Aorta (tissue), 5 donors: Measurements from ENCODE around the gene MARCOL. TPM values are rescaled to one million over a fixed set of nuclear protein-coding genes. Genes with fewer than 3 reads are reported as not detected.

ENCODE experiments used
- ATAC-seq: fragments of 200-7000 bp; cut with Tn5 transposase; one replicate; pipeline ENCODE4 v1.9.1; 2022; ENCODE audit warnings: moderate library complexity; ENCODE audit not compliant: low FRiP score
- DNase-seq, 2 donors: peaks; one replicate each; pipeline ENCODE4 v3.0.0-alpha.2; 2020
- H3K27ac ChIP-seq, 2 donors: one replicate each; pipeline ENCODE4 v1.5.1; 2013; ENCODE audit warnings: low read length in 2 of 2, mild to moderate bottlenecking in 2 of 2, moderate library complexity in 2 of 2, control low read depth in 1 of 2, inconsistent platforms in 1 of 2, low read depth in 1 of 2
- H3K27me3 ChIP-seq, 2 donors: one replicate each; pipeline ENCODE4 v1.6.1; 2013; ENCODE audit warnings: control low read depth in 1 of 2, low read length in 1 of 2, mild to moderate bottlenecking in 1 of 2, moderate library complexity in 1 of 2; ENCODE audit not compliant: insufficient read depth in 2 of 2, control insufficient read depth in 1 of 2
- H3K36me3 ChIP-seq, 2 donors: one replicate each; pipeline ENCODE4 v1.6.1; 2013; ENCODE audit warnings: control low read depth in 1 of 2, low read length in 1 of 2, mild to moderate bottlenecking in 1 of 2; ENCODE audit not compliant: insufficient read depth in 2 of 2, control insufficient read depth in 1 of 2
- H3K4me1 ChIP-seq, 2 donors: one replicate each; pipeline ENCODE4 v1.6.1; 2013; ENCODE audit warnings: low read length in 2 of 2, control low read depth in 1 of 2, mild to moderate bottlenecking in 1 of 2, moderate library complexity in 1 of 2; ENCODE audit not compliant: insufficient read depth in 2 of 2, control insufficient read depth in 1 of 2
- H3K4me3 ChIP-seq, 2 donors: one replicate each; pipeline ENCODE4 v1.5.1; 2013; ENCODE audit warnings: low read length in 2 of 2, control low read depth in 1 of 2, mild to moderate bottlenecking in 1 of 2
- H3K9me3 ChIP-seq: one replicate; pipeline ENCODE4 v1.6.1; 2013; ENCODE audit warnings: mild to moderate bottlenecking, low read length; ENCODE audit not compliant: control insufficient read depth
- WGBS, 2 donors: extraction: QIAGEN DNeasy Blood & Tissue Kit; methylation state at CpG; one replicate each; pipeline ENCODE4 v1.1.7; 2013; 5-methylcytosine and 5-hydroxymethylcytosine counted together
- intact Hi-C, 2 donors: fragments of 100-400 bp; cut with DNase I; formaldehyde crosslinking; loops; one replicate each; pipeline versions ENCODE4 v1.14.2 to v1.15.0; 2022
- polyA plus RNA-seq, 2 donors: library from polyadenylated mRNA; stranded (reverse); fragments of 200-250 nt; gene quantifications; one replicate each; pipeline ENCODE4 v1.2.3, GENCODE V29; 2013
- total RNA-seq, 2 donors: library from RNA; stranded (reverse); fragmentation: NEBNext Ultra II Directional; extraction: Animal tissue kit (Norgen Biotek cat#: 25700); gene quantifications; one replicate each; pipeline ENCODE4 v1.2.1, GENCODE V29; 2021
- donor health status: healthy with polysubstance abuse.
- donor health status: Bipolar disorder and iron deficiency.
- donor health status: DM: no; HTN: no; CAD: no.
- donor health status: DM: no; HTN: no; CAD: no.
- donor health status: DM: yes; HTN: yes; CAD: no.

Gene MARCOL
- total and polyA plus RNA-seq, 4 donors = not detected

GRCh38 chr5:148209151-148209770, 29.1 kb upstream of the MARCOL start:
- WGBS, 2 donors = 36 to 42% methylated on average over 3 of the region's 3 CpGs
- Histone ChIP-seq H3K9me3 (no peaks in the 10 kb centered on the region), H3K27ac (no peak overlapping the region), H3K4me1 (no peaks in the 10 kb centered on the region), H3K27me3 (no peaks in the 10 kb centered on the region), H3K36me3 (no peaks in the 10 kb centered on the region), H3K4me3 (no peak overlapping the region)
- intact Hi-C loops = no loop called here
- ATAC-seq (no peak), DNase-seq (no peak)

GRCh38 chr5:148214665-148215185, 23.6 kb upstream of the MARCOL start:
- WGBS, 2 donors = 41 to 51% methylated on average over 1 of the region's 1 CpG
- Histone ChIP-seq H3K4me1 (no peaks in the 10 kb centered on the region), H3K27ac (no peak overlapping the region), H3K9me3 (no peaks in the 10 kb centered on the region), H3K4me3 (no peak overlapping the region), H3K27me3 (no peaks in the 10 kb centered on the region), H3K36me3 (no peaks in the 10 kb centered on the region)
- intact Hi-C loops = no loop called here
- ATAC-seq = no peak
- no peak for DNase-seq

GRCh38 chr5:148221508-148221907, 16.8 kb upstream of the MARCOL start:
- Histone ChIP-seq H3K27ac (no peak overlapping the region), H3K36me3 (no peaks in the 10 kb centered on the region), H3K27me3 (no peaks in the 10 kb centered on the region), H3K4me3 (no peak overlapping the region), H3K9me3 (no peaks in the 10 kb centered on the region), H3K4me1 (no peaks in the 10 kb centered on the region)
- intact Hi-C loops = no loop called here
- ATAC-seq (no peak), DNase-seq (no peak)
- 68 to 70% methylated on average over 6 of the region's 6 CpGs for WGBS, 2 donors

GRCh38 chr5:148224117-148224742, 14.1 kb upstream of the MARCOL start:
- no peak for ATAC-seq
- no peak for DNase-seq
- intact Hi-C loops = no loop called here
- 72% methylated on average over 2 of the region's 2 CpGs for WGBS, 2 donors
- H3K9me3 ChIP-seq = no peaks in the 10 kb centered on the region
- H3K27me3 ChIP-seq = no peaks in the 10 kb centered on the region
- no peak overlapping the region for H3K27ac ChIP-seq
- H3K4me1 ChIP-seq = no peaks in the 10 kb centered on the region
- no peak overlapping the region for H3K4me3 ChIP-seq
- H3K36me3 ChIP-seq = no peaks in the 10 kb centered on the region

- 87 to 92% methylated on average over 3 of the region's 3 CpGs for WGBS, 2 donors
- ATAC-seq (no peak), DNase-seq (no peak)
- intact Hi-C loops = no loop called here
- no peaks in the 10 kb centered on the region for H3K36me3 ChIP-seq
- H3K27ac ChIP-seq = no peak overlapping the region
- H3K9me3 ChIP-seq = no peaks in the 10 kb centered on the region
- no peaks in the 10 kb centered on the region for H3K4me1 ChIP-seq
- H3K27me3 ChIP-seq = no peaks in the 10 kb centered on the region
- no peak overlapping the region for H3K4me3 ChIP-seq
Observed at GRCh38 chr5:148228392-148228984, 9.8 kb upstream of the MARCOL start.

- DNase-seq (no peak), ATAC-seq (no peak)
- Histone ChIP-seq H3K4me3 (no peak overlapping the region), H3K9me3 (no peaks in the 10 kb centered on the region), H3K27ac (no peak overlapping the region), H3K36me3 (no peaks in the 10 kb centered on the region), H3K4me1 (no peaks in the 10 kb centered on the region), H3K27me3 (no peaks in the 10 kb centered on the region)
- intact Hi-C loops = no loop called here
Observed at GRCh38 chr5:148229840-148230239, 8.5 kb upstream of the MARCOL start.

GRCh38 chr5:148230240-148230639, 8.1 kb upstream of the MARCOL start:
- H3K27ac ChIP-seq = no peak overlapping the region
- intact Hi-C loops = no loop called here
- WGBS, 2 donors = 92% methylated on average over 7 of the region's 7 CpGs
- no peak for DNase-seq
- H3K27me3 ChIP-seq = no peaks in the 10 kb centered on the region
- H3K4me3 ChIP-seq = no peak overlapping the region
- H3K9me3 ChIP-seq = no peaks in the 10 kb centered on the region
- H3K36me3 ChIP-seq = no peaks in the 10 kb centered on the region
- H3K4me1 ChIP-seq = no peaks in the 10 kb centered on the region
- ATAC-seq = no peak

GRCh38 chr5:148237785-148238417, 424 bp upstream of the MARCOL start:
- no peak for DNase-seq
- H3K9me3 ChIP-seq = no peaks in the 10 kb centered on the region
- no peaks in the 10 kb centered on the region for H3K4me1 ChIP-seq
- no peak for ATAC-seq
- no peak overlapping the region for H3K4me3 ChIP-seq
- intact Hi-C loops = no loop called here
- WGBS, 2 donors = 38 to 47% methylated on average over 4 of the region's 4 CpGs
- no peaks in the 10 kb centered on the region for H3K36me3 ChIP-seq
- no peaks in the 10 kb centered on the region for H3K27me3 ChIP-seq
- no peak overlapping the region for H3K27ac ChIP-seq
